MM.1S (cell line): ENCODE data around the gene EIF3F.

ENCODE experiments used
- EZH2 ChIP-seq: fragments of 300-600 bp; sonication (generic); optimal IDR thresholded peaks from 2 replicates; pipeline ENCODE3; 2017; ENCODE audit warnings: low read depth, mild to moderate bottlenecking, antibody characterized with exemption, low read length, mixed read lengths
- EZH2phosphoT487 ChIP-seq: fragments of 300-600 bp; sonication (generic); IDR thresholded peaks from 2 replicates; pipeline ENCODE4 v1.6.1; 2018; ENCODE audit warnings: antibody characterized with exemption, low read length
- TF ChIP-seq, protein P1 (sequence below): fragments of 300-600 bp; sonication (generic); IDR thresholded peaks from 2 replicates; pipeline ENCODE4 v1.5.1; 2016; ENCODE audit warnings: antibody characterized with exemption, low read length, mixed read lengths

DNA sequence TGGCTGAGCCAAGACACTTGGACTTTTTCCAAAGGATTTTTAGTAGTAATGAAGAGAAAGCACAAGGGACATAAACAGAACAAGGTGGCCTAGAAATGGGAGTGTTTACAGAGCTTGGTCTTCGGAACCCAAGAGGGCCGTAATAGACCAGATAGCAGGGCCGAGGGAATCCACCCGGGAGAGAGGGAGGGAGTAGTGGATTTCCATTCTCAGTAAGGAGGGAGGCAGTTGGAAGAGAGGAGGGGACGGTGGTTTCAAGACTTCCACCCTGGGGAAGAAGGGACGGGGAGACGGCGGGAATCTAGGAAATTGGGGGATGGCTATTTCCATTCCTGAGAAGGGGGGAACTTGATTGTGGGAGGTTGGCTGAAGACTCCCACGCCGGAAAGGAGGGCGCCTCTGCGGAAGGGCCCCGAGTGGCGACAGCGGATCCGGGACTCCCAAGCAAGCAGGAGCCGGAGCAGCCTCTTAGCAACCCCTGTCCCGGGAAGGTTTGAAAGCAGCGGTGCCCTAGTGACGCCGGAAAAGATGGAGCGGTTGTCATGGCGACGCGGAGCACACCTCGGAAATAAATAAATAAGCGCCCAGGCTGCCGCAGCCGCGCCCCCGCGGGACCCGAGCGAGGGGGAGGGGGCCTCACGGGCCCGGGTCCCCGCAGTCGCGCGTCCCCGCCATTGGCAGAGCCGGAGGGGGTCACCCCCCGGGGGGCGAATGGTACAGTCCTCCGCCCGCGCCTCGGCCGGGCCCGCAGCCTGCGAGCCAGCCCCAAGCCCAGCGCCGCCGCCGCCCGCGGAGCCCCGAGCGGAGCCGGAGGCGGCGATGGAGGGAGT is 31.6 kb downstream of the EIF3F start:
- TF ChIP-seq EZH2phosphoT487, result no peak
- TF ChIP-seq, protein P1, sequence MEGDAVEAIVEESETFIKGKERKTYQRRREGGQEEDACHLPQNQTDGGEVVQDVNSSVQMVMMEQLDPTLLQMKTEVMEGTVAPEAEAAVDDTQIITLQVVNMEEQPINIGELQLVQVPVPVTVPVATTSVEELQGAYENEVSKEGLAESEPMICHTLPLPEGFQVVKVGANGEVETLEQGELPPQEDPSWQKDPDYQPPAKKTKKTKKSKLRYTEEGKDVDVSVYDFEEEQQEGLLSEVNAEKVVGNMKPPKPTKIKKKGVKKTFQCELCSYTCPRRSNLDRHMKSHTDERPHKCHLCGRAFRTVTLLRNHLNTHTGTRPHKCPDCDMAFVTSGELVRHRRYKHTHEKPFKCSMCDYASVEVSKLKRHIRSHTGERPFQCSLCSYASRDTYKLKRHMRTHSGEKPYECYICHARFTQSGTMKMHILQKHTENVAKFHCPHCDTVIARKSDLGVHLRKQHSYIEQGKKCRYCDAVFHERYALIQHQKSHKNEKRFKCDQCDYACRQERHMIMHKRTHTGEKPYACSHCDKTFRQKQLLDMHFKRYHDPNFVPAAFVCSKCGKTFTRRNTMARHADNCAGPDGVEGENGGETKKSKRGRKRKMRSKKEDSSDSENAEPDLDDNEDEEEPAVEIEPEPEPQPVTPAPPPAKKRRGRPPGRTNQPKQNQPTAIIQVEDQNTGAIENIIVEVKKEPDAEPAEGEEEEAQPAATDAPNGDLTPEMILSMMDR, result no peak
- TF ChIP-seq EZH2, result no peak
